Transverse colon (tissue), 3 donors: ENCODE results near the gene LIN37.

ENCODE experiments used
- POLR2A ChIP-seq: fragments of 450-650 bp; IDR thresholded peaks from one replicate; pipeline ENCODE4 v1.6.1; 2016; ENCODE audit warnings: antibody characterized with exemption, mild to moderate bottlenecking, moderate library complexity
- POLR2AphosphoS5 ChIP-seq, 3 donors: sonication (generic); formaldehyde crosslinking; IDR thresholded peaks; one replicate each; pipeline ENCODE4 v1.6.1; 2016; ENCODE audit warnings: antibody characterized with exemption in 3 of 3

GRCh38 chr19:35714601-35715354, 33.6 kb upstream of the LIN37 start:
- no peak for TF ChIP-seq POLR2AphosphoS5 (IDR thresholded peaks at IDR 0.05)
- TF ChIP-seq POLR2A = no peak
